Endothelial cell (in vitro differentiated cells): ENCODE measurements around the gene SLC37A1. TPM values are rescaled to one million over a fixed set of nuclear protein-coding genes. Genes with fewer than 3 reads are reported as not detected.

Experiments used
- DNase-seq: peaks from one replicate; pipeline ENCODE4 v3.0.0; 2021; ENCODE audit warnings: low spot score
- H3K27ac Mint-ChIP-seq: one replicate; pipeline ENCODE4 v1.8.0; 2021; ENCODE audit warnings: mixed read lengths, inconsistent platforms; ENCODE audit not compliant: unreplicated experiment
- H3K27me3 Mint-ChIP-seq: one replicate; pipeline ENCODE4 v1.8.0; 2021; ENCODE audit warnings: mild to moderate bottlenecking, moderate library complexity, mixed read lengths, inconsistent platforms; ENCODE audit not compliant: unreplicated experiment
- H3K36me3 Mint-ChIP-seq: one replicate; pipeline ENCODE4 v1.8.0; 2021; ENCODE audit warnings: mild to moderate bottlenecking, low read depth, mixed read lengths, inconsistent platforms; ENCODE audit not compliant: unreplicated experiment
- H3K4me1 Mint-ChIP-seq: one replicate; pipeline ENCODE4 v1.8.0; 2021; ENCODE audit warnings: mild to moderate bottlenecking, mixed read lengths, inconsistent platforms; ENCODE audit not compliant: unreplicated experiment
- H3K4me3 Mint-ChIP-seq: one replicate; pipeline ENCODE4 v1.8.0; 2021; ENCODE audit warnings: mild to moderate bottlenecking, mixed read lengths, inconsistent platforms; ENCODE audit not compliant: unreplicated experiment
- H3K9me3 Mint-ChIP-seq: one replicate; pipeline ENCODE4 v1.8.0; 2021; ENCODE audit warnings: mixed read lengths, inconsistent platforms; ENCODE audit not compliant: unreplicated experiment
- total RNA-seq: library from RNA; stranded (reverse); fragmentation: NEBNext Ultra II Directional; extraction: Animal tissue kit (Norgen Biotek cat#: 25700); gene quantifications from one replicate; pipeline ENCODE4 v1.2.1, GENCODE V29; 2021; ENCODE audit not compliant: unreplicated experiment
- TF ChIP-seq, protein P1 (sequence below): fragments of 200-600 bp; sonication (generic); IDR thresholded peaks from one replicate; pipeline ENCODE4 v1.5.0; 2021; ENCODE audit warnings: antibody characterized with exemption; ENCODE audit not compliant: unreplicated experiment

SLC37A1 gene
- total RNA-seq, 1 donor from 2014 or later, result 12.3 TPM

DNA sequence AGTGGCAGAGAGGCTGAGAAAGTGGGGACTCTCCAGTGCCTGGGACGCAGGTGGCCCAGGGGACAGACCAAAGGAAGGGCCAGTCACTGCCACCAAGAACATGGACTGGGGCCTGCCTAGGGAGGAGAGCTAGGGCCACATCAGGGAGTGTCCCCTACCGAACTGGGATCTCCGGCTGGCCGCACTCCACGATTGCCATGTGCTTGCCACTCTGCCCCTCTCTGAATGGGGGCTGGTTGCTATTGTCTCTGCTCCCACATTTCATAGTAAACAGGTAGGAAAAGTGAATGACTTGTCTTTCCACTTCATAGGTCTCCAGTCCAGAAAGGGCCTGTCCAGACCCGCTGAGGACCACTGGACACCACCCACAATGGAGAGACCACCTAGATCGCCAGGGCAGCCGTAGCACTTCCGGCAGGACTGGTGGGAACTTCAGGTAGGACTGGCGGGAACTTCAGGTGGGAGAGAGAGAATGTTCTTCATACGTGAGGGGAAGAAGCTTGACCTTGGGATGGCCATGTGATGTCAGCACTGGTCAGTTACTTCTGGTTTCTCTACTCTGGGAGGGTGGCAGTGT is 84.6 kb downstream of the SLC37A1 start:
- Mint-ChIP-seq H3K4me3 (no peak overlapping the region), H3K4me1 (no peaks in the 10 kb centered on the region), H3K36me3 (peaks cover 10% of the 10 kb centered on the region), H3K9me3 (no peaks in the 10 kb centered on the region), H3K27ac (no peak overlapping the region), H3K27me3 (peaks cover 8% of the 10 kb centered on the region)
- DNase-seq, result no peak
- TF ChIP-seq, protein P1, sequence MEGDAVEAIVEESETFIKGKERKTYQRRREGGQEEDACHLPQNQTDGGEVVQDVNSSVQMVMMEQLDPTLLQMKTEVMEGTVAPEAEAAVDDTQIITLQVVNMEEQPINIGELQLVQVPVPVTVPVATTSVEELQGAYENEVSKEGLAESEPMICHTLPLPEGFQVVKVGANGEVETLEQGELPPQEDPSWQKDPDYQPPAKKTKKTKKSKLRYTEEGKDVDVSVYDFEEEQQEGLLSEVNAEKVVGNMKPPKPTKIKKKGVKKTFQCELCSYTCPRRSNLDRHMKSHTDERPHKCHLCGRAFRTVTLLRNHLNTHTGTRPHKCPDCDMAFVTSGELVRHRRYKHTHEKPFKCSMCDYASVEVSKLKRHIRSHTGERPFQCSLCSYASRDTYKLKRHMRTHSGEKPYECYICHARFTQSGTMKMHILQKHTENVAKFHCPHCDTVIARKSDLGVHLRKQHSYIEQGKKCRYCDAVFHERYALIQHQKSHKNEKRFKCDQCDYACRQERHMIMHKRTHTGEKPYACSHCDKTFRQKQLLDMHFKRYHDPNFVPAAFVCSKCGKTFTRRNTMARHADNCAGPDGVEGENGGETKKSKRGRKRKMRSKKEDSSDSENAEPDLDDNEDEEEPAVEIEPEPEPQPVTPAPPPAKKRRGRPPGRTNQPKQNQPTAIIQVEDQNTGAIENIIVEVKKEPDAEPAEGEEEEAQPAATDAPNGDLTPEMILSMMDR, result no peak

DNA sequence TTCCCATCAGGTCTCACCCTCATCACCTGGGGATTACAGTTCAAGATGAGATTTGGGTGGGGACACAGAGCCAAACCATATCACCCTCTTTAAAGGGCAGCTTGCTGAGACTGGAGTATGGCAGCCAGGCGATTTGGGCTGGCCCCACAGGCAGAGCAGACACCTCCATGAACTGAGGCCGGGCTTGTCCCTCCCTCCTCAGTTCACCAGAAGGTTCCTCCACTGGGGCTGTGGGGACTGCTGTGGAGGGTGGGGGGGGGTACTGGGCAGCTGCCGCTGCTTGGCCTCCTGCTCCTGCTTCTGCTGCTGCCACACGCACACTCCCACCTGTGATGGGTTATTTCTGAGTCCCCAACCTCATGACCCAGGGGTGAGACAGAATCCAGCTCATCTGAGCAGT is 85.8 kb downstream of the SLC37A1 start:
- no peaks in the 10 kb centered on the region for H3K4me1 Mint-ChIP-seq
- TF ChIP-seq, protein P1, result no peak

DNA sequence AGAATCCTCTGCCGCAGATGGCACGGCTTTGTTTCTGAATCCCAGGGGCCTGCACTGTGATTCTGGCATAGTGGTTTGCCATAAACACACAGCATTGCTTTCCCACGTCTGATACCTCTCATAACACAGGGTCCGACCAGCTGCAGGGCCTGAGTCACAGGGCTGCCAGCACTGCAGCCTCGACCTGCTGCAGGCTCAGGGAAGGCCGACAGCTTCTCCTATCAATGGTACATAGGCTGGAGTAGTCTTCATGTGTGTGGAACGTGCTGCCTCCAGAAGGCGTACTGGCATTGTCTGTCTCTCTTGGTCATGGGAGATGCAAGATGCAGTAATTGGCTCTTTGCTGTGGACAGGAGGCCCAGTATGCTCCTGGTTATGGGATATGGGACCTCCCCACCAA is 86.3 kb downstream of the SLC37A1 start:
- DNase-seq, result no peak
- H3K27ac Mint-ChIP-seq, result no peak overlapping the region
- TF ChIP-seq, protein P1, result no peak
- no peak overlapping the region for H3K4me3 Mint-ChIP-seq
- peaks cover 17% of the 10 kb centered on the region for H3K36me3 Mint-ChIP-seq
- H3K27me3 Mint-ChIP-seq, result peaks cover 6% of the 10 kb centered on the region
- H3K4me1 Mint-ChIP-seq, result no peaks in the 10 kb centered on the region
- peaks cover 6% of the 10 kb centered on the region for H3K9me3 Mint-ChIP-seq

More for the DNA sequence above, 85.8 kb downstream of the SLC37A1 start:
- Mint-ChIP-seq H3K36me3 (peaks cover 17% of the 10 kb centered on the region), H3K27ac (no peak overlapping the region), H3K4me3 (no peak overlapping the region), H3K9me3 (peaks cover 6% of the 10 kb centered on the region), H3K27me3 (peaks cover 6% of the 10 kb centered on the region)
- DNase-seq, result no peak

DNA sequence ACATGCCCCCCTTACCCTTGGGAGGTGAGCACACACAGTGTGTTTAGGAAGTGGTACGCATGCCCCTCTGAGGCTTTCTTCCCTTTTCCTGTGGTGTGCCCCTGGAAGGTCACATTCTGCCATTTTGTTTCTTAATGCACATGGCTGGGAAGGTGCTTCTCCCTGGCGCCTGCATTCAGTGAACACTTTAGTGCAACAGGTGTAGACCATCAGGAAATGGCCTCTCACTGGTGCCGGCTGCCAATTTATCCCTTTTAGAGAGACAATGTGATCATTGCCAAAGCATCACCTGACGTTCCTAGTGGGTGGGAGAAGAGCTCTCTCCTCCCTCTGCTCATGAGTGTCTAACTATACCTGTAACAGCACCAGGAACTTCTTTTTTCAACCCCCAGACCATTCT is 88.0 kb downstream of the SLC37A1 start:
- Mint-ChIP-seq H3K27me3 (peaks cover 3% of the 10 kb centered on the region), H3K4me1 (no peaks in the 10 kb centered on the region), H3K9me3 (peaks cover 6% of the 10 kb centered on the region), H3K4me3 (no peak overlapping the region), H3K36me3 (peaks cover 17% of the 10 kb centered on the region), H3K27ac (no peak overlapping the region)
- TF ChIP-seq, protein P1, result no peak
- no peak for DNase-seq

DNA sequence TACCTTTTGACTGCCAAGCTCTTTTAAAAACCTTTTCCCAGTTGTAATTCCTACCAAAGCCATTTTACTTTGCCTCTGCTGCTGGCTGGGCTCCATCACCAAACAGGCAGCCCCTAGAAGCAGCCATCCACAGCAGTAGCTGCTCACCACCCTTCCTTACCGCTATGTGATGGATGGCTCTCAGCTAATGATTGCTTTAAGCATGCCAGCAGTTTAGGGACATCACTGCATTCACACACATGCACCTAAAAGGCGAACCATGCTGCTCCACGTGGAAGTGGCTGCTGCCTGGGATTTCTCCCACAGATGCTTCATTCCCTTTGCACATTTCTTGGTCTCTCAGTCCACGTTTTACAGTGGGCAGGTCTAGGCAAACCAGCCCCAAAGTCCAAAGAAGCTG is 93.5 kb downstream of the SLC37A1 start:
- Mint-ChIP-seq H3K36me3 (peaks cover 7% of the 10 kb centered on the region), H3K27ac (no peak overlapping the region)
- TF ChIP-seq, protein P1, result no peak

More for the DNA sequence above, 93.5 kb downstream of the SLC37A1 start:
- DNase-seq, result no peak
- Mint-ChIP-seq H3K27me3 (no peaks in the 10 kb centered on the region), H3K9me3 (peaks cover 6% of the 10 kb centered on the region), H3K4me3 (no peak overlapping the region), H3K4me1 (no peaks in the 10 kb centered on the region)
